IMR-90 (cell line): ENCODE data around the gene MTCL1. TPM values are rescaled to one million over a fixed set of nuclear protein-coding genes. Genes with fewer than 3 reads are reported as not detected.

Source experiments
- ATAC-seq: fragments of 200-7000 bp; cut with Tn5 transposase; 2 replicates; pipeline ENCODE4 v1.9.1; 2020; ENCODE audit warnings: low read depth, mild to moderate bottlenecking, moderate library complexity
- BruUV-seq: library from RNA; stranded (reverse); fragments of 400-500 nt; replicated peaks from 2 replicates; lab custom pipeline; 2021; lab: Mats Ljungman, UMichigan
- CTCF ChIA-PET: fragments of 300-600 bp; formaldehyde crosslinking; extraction: SDS; loops from one replicate; lab custom pipeline; 2021; ENCODE audit warnings: antibody characterized with exemption; lab: Yijun Ruan, JAX
- POLR2A ChIA-PET: fragments of 300-600 bp; sonication (Branson Sonifier 250); formaldehyde crosslinking; loops from one replicate; lab custom pipeline; 2022; ENCODE audit warnings: antibody characterized with exemption; ENCODE audit not compliant: unreplicated experiment; lab: Charles Lee
- DNase-seq: peaks from one replicate; pipeline ENCODE4 v3.0.0; 2013
- H2AFZ ChIP-seq: replicated peaks from 2 replicates; pipeline ENCODE3; 2013; ENCODE audit warnings: low read length, mild to moderate bottlenecking; ENCODE audit not compliant: poor library complexity
- H2AK5ac ChIP-seq: 2 replicates; pipeline ENCODE4 v1.6.1; 2013; ENCODE audit warnings: low read depth, low read length, inconsistent platforms
- H2AK9ac ChIP-seq: replicated peaks from 2 replicates; pipeline ENCODE3; 2013; ENCODE audit warnings: mild to moderate bottlenecking, low read depth, low read length, moderate library complexity; ENCODE audit not compliant: poor library complexity
- H2BK120ac ChIP-seq: 2 replicates; pipeline ENCODE4 v1.6.1; 2013; ENCODE audit warnings: low read depth, low read length, inconsistent platforms
- H2BK15ac ChIP-seq: 3 replicates; pipeline ENCODE4 v1.6.1; 2013; ENCODE audit warnings: low read depth, low read length, inconsistent platforms
- H2BK20ac ChIP-seq: 2 replicates; pipeline ENCODE4 v1.6.1; 2013; ENCODE audit warnings: low read depth, mild to moderate bottlenecking, inconsistent platforms, low read length, moderate library complexity
- H2BK5ac ChIP-seq: 2 replicates; pipeline ENCODE4 v1.6.1; 2013; ENCODE audit warnings: mild to moderate bottlenecking, low read depth, low read length, inconsistent platforms; ENCODE audit not compliant: poor library complexity, severe bottlenecking
- H3K14ac ChIP-seq: replicated peaks from 2 replicates; pipeline ENCODE4 v1.6.1; 2013; ENCODE audit warnings: low read depth, low read length, inconsistent platforms
- H3K18ac ChIP-seq: 2 replicates; pipeline ENCODE4 v1.6.1; 2013; ENCODE audit warnings: low read depth, low read length, control low read depth
- H3K23ac ChIP-seq: 2 replicates; pipeline ENCODE4 v1.6.1; 2013; ENCODE audit warnings: low read depth, low read length, inconsistent platforms
- H3K27ac ChIP-seq: 2 replicates; pipeline ENCODE4 v1.5.1; 2013; ENCODE audit warnings: mild to moderate bottlenecking, control low read depth, low read length; ENCODE audit not compliant: insufficient read depth
- H3K27me3 ChIP-seq: 2 replicates; pipeline ENCODE4 v1.6.1; 2013; ENCODE audit warnings: low read length; ENCODE audit not compliant: control insufficient read depth, insufficient read depth
- H3K36me3 ChIP-seq: 2 replicates; pipeline ENCODE4 v1.6.1; 2013; ENCODE audit warnings: low read length, mixed read lengths; ENCODE audit not compliant: control insufficient read depth, insufficient read depth
- H3K4ac ChIP-seq: 2 replicates; pipeline ENCODE4 v1.6.1; 2013; ENCODE audit warnings: low read depth, low read length, inconsistent platforms
- H3K4me1 ChIP-seq: 2 replicates; pipeline ENCODE4 v1.6.1; 2013; ENCODE audit warnings: low read length, mixed read lengths; ENCODE audit not compliant: control insufficient read depth, insufficient read depth
- H3K4me2 ChIP-seq: 2 replicates; pipeline ENCODE4 v1.6.1; 2013; ENCODE audit warnings: low read depth, mild to moderate bottlenecking, control low read depth, low read length, moderate library complexity
- H3K4me3 ChIP-seq: 2 replicates; pipeline ENCODE4 v1.5.1; 2013; ENCODE audit warnings: low read depth, mild to moderate bottlenecking, control low read depth, low read length, moderate library complexity; ENCODE audit not compliant: insufficient read depth
- H3K56ac ChIP-seq: 2 replicates; pipeline ENCODE4 v1.6.1; 2013; ENCODE audit warnings: low read length, inconsistent platforms; ENCODE audit not compliant: insufficient read depth; ENCODE audit errors: extremely low read depth
- H3K79me1 ChIP-seq, 2 experiments: 2 replicates each; pipeline ENCODE4 v1.6.1; 2013; ENCODE audit warnings: low read length in 2 of 2, inconsistent platforms in 1 of 2, low read depth in 1 of 2
- H3K9ac ChIP-seq: 2 replicates; pipeline ENCODE4 v1.6.1; 2013; ENCODE audit warnings: low read depth, low read length, control low read depth
- H3K9me1 ChIP-seq: 2 replicates; pipeline ENCODE4 v1.6.1; 2013; ENCODE audit warnings: low read length, inconsistent platforms; ENCODE audit not compliant: insufficient read depth
- H3K9me3 ChIP-seq: 2 replicates; pipeline ENCODE4 v1.6.1; 2013; ENCODE audit warnings: low read length; ENCODE audit not compliant: control insufficient read depth, insufficient read depth
- H4K20me1 ChIP-seq: 2 replicates; pipeline ENCODE4 v1.6.1; 2013; ENCODE audit warnings: low read length, inconsistent platforms; ENCODE audit not compliant: insufficient read depth
- H4K5ac ChIP-seq: 2 replicates; pipeline ENCODE4 v1.6.1; 2013; ENCODE audit warnings: mild to moderate bottlenecking, low read depth, low read length, control low read depth
- H4K8ac ChIP-seq, 2 experiments: 2 replicates each; pipeline ENCODE4 v1.6.1; 2013; ENCODE audit warnings: low read depth in 2 of 2, low read length in 2 of 2, control low read depth in 1 of 2, inconsistent platforms in 1 of 2
- H4K91ac ChIP-seq: 2 replicates; pipeline ENCODE4 v1.6.1; 2013; ENCODE audit warnings: low read depth, low read length, inconsistent platforms; ENCODE audit not compliant: insufficient read depth
- MAFK ChIP-seq: IDR thresholded peaks from 2 replicates; pipeline ENCODE4 v1.6.1; 2012; ENCODE audit warnings: low read depth, low read length, improper control_type of control experiment
- RAD21 ChIP-seq: IDR thresholded peaks from 2 replicates; pipeline ENCODE4 v1.6.1; 2012; ENCODE audit warnings: low read length, improper control_type of control experiment
- whole genome bisulfite sequencing, 2 experiments: methylation state at CpG; one replicate each; pipeline versions ENCODE4 v1.1.5 to v1.1.7; 2013; ENCODE audit warnings: missing lambda C conversion rate in 2 of 2; ENCODE audit not compliant: insufficient read length in 1 of 2; ENCODE audit errors: extremely low coverage in 2 of 2; 5-methylcytosine and 5-hydroxymethylcytosine counted together
- dilution Hi-C: fragments of 300-500 bp; cut with HindIII; formaldehyde crosslinking; loops from one replicate; pipeline ENCODE4 v1.14.3; 2018; ENCODE audit warnings: low sequenced_read_pairs; ENCODE audit not compliant: unreplicated experiment
- in situ Hi-C: fragments of 300-500 bp; cut with MboI; formaldehyde crosslinking; loops from 3 replicates; pipeline ENCODE4 v1.14.3; 2019; ENCODE audit warnings: low sequenced_read_pairs, inconsistent platforms, mixed read lengths
- intact Hi-C: fragments of 100-400 bp; cut with micrococcal nuclease; formaldehyde crosslinking; loops from 2 replicates; pipeline ENCODE4 v1.10.0; 2022
- polyA plus RNA-seq, 3 experiments: library from polyadenylated mRNA; depleted of rRNA; stranded (reverse); fragments of >200 nt; gene quantifications; 2 replicates each; pipeline ENCODE4 v1.2.3, GENCODE V29; 2012; ENCODE audit warnings: low replicate concordance in 1 of 3
- total RNA-seq: library from RNA; depleted of rRNA; stranded (reverse); fragments of >200 nt; gene quantifications from 2 replicates; pipeline ENCODE4 v1.2.3, GENCODE V29; 2012

MTCL1 gene
- total and polyA plus RNA-seq, 2 of the 4 experiments (the other 2 are of a cell fraction): 29.0 to 45.3 TPM

DNA sequence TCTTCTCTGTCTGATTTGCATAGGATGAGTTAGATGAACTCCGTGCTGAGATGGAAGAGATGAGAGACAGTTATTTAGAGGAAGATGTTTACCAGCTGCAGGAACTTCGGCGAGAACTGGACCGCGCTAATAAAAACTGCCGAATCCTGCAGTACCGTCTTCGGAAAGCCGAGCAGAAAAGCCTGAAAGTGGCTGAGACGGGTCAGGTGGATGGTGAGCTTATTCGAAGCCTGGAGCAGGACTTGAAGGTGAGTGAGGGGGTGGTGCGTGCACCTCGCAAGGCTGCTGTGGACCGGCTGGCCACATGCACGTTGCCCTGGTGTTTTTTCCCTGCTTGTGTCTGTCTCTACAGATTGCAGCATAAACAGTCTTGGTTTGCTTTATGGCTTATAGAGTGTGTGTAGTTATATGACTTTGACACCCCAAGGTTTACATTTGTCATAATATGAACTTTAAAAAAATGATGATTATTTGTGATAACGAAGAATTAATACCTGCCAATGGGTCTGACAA is 13.1 kb downstream of the MTCL1 start:
- Histone ChIP-seq H3K4me3 (no peak overlapping the region), H2AFZ (no peak overlapping the region), H2BK5ac (no peak overlapping the region), H3K4me2 (no peak overlapping the region), H2BK15ac (no peak overlapping the region), H3K18ac (no peak overlapping the region), H3K27ac (no peak overlapping the region), H3K23ac (no peak overlapping the region), H2BK20ac (no peak overlapping the region), H2AK9ac (no peak overlapping the region), H3K79me1 (peaks cover 31 to 90% of the 10 kb centered on the region in 2 experiments; a peak in 3 of 4 replicates), H4K91ac (no peak overlapping the region), H3K4ac (no peak overlapping the region), H3K14ac (no peak overlapping the region), H2AK5ac (no peak overlapping the region), H4K20me1 (peaks cover 69% of the 10 kb centered on the region), H3K9me1 (peaks cover 37% of the 10 kb centered on the region), H4K5ac (no peak overlapping the region), H3K9ac (no peak overlapping the region), H3K36me3 (peaks cover 40% of the 10 kb centered on the region), H3K4me1 (peaks cover 17% of the 10 kb centered on the region), H3K56ac (no peak overlapping the region), H4K8ac (no peak overlapping the region), H3K9me3 (no peaks in the 10 kb centered on the region), H3K27me3 (no peaks in the 10 kb centered on the region), H2BK120ac (no peak overlapping the region)
- intact Hi-C loops: no loop called here
- DNase-seq: no peak
- TF ChIP-seq MAFK (no peak), RAD21 (no peak)
- ChIA-PET POLR2A (no interaction called here), CTCF (no interaction called here)
- in situ Hi-C loops: no loop called here
- BruUV-seq: no TSS peak
- dilution Hi-C loops: no loop called here
- 82% methylated on average over 6 of the region's 16 CpGs; no CpG with 5 or more reads in 1 of the 2 experiments for WGBS, 2 experiments
- no peak for ATAC-seq
